Stimulated activated CD8-positive, alpha-beta memory T cell treated with anti-CD3 and anti-CD28 coated beads, Interleukin-12 subunit alpha, Interleukin-12 subunit beta, amount 100 ng/mL, for 24 hours (primary cell): Measurements from ENCODE around the gene ELOA.
"Not testable (repeated sequence)": the region's sequence is repeated elsewhere in the genome, so short reads cannot be mapped to it uniquely, and the experiment has no call there.

Source experiments
- DNase-seq: peaks from one replicate; pipeline ENCODE4 v3.0.0-alpha.2; 2020; ENCODE audit errors: extremely low read depth

Gene ELOA

DNA sequence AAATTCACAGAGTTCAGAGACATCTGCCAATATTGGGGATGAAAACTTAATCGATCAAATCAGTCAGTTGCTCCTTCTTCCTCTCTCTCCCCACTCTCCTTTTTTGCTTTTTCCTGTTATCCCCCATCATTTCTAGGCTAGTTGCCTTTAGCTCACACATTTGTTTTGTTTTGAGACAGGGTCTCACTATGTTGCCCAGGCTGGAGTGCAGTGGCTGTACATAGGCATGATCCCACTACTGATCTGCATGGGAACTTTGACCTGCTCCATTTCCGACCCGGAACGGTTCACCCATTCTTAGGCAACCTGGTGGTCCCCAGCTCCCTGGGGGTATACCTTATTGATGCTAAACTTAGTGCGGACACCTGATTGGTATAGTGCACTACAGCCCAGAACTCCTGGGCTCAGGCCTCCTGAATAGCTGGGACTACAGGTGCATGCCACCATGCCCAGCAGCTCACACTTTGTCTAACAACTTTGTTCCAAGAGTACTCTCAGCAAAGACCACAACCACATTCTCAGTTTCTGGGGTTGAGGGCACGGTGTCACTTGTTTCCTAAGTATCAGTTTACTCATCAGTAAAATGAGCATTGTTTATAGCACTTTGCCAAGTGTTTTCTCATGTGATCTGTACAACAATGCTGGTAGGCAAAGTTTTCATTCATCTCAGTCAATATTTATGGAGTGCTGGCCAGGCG lies 6.7 kb upstream of the ELOA start:
- no peak for DNase-seq

- DNase-seq: no peak
Measured at GRCh38 chr1:23741609-23742008, 1.7 kb upstream of the ELOA start.

DNA sequence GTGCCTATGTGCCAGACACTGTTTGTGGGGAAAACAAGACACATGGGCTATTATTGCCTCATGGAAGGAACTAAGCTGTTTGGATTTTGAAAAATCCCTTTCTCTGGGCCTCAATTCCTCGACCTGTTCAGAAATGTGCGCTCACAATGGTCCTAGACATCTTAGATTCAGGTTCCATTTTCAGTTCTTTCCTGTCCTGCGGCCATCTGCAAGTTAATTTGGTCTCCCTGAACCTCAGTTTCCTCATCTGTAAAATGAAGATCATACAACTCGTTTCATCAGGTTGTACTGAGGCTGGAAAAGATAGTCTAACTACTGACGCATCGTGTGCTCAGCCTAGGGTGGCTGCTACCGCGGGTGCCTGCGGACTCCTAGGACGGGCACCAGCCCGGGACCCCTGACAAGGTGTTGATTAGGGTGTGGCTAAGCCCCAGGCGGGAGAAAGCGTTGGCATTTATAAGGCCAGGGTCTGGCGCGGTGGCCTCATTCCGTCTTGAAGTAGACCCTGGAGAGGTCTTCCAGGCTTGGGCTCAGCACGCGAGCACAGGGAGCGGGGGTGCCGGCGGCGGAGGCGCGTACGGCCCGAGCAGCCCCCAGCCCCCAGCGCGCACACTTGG lies 493 bp upstream of the ELOA start:
- DNase-seq: no peak

- DNase-seq: no peak
Measured at GRCh38 chr1:23745515-23745914, 2.2 kb downstream of the ELOA start.

- no peak for DNase-seq
Measured at GRCh38 chr1:23748016-23748415, 4.7 kb downstream of the ELOA start.

- no peak for DNase-seq
Measured at GRCh38 chr1:23751050-23751814, 8.0 kb downstream of the ELOA start.

- DNase-seq: no peak
Measured at GRCh38 chr1:23751815-23752200, 8.5 kb downstream of the ELOA start.

- no peak for DNase-seq
Measured at GRCh38 chr1:23752909-23753308, 9.6 kb downstream of the ELOA start.

DNA sequence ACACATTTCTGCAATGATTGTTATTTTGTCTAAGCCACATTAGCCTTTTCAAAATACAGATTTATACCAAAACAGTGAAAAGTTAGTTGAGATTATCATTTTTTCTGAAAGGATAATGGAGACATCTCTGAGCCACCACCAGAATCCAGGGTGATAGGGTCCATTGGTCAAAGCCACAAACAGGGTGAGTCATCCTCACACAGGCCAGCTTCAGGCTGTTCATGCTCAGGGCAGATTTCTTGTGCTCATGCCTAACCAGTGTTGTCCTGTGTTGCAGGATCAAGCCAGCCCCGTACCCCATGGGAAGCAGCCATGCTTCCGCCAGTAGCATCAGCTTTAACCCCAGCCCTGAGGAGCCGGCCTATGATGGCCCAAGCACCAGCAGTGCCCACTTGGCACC lies 13.4 kb downstream of the ELOA start:
- DNase-seq: no peak

GRCh38 chr1:23757812-23758211 lies 14.5 kb downstream of the ELOA start:
- DNase-seq: no peak

DNA sequence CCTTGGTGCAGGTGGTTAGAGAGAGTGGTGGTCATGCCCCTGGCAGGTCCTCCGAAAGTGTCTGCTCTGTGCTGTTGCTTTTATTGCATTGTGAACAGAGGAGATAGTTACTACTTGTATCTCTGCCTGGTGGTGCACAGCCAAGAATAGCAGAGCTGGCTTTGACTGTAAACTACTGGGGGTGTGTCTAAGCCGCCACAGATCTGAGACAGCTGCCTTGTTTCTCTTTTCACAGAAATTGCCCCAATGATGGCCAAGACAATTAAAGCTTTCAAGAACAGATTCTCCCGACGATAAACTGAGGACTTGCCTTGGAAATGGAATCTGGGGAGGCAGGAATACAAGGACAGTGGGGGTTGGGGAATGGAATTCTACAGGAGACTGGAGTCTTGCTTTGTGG lies 16.0 kb downstream of the ELOA start:
- DNase-seq: no peak

GRCh38 chr1:23763041-23763577 lies 19.8 kb downstream of the ELOA start:
- DNase-seq: no peak

GRCh38 chr1:23768733-23769132 lies 25.5 kb downstream of the ELOA start:
- DNase-seq: no peak

- peak; percentile 70 for DNase-seq
Measured at GRCh38 chr1:23772049-23772853, 29.0 kb downstream of the ELOA start.

DNA sequence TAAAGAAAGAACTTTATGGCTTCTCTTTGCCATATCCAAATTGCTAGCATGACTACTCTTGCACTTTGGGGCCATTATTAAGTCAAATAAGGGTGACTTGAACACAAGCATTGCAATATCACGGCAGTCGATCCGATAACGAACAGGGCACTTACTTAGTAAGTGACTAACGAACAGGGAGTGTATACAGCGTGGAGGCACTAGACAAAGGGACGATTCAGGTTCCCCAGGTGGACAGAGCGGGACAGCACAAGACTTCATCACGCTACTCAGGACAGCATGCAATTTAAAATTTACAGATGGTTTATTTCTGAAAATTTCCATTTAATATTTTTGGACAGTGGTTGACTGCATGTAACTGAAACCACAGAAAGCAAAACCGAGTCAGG lies 29.6 kb downstream of the ELOA start:
- no peak for DNase-seq

DNA sequence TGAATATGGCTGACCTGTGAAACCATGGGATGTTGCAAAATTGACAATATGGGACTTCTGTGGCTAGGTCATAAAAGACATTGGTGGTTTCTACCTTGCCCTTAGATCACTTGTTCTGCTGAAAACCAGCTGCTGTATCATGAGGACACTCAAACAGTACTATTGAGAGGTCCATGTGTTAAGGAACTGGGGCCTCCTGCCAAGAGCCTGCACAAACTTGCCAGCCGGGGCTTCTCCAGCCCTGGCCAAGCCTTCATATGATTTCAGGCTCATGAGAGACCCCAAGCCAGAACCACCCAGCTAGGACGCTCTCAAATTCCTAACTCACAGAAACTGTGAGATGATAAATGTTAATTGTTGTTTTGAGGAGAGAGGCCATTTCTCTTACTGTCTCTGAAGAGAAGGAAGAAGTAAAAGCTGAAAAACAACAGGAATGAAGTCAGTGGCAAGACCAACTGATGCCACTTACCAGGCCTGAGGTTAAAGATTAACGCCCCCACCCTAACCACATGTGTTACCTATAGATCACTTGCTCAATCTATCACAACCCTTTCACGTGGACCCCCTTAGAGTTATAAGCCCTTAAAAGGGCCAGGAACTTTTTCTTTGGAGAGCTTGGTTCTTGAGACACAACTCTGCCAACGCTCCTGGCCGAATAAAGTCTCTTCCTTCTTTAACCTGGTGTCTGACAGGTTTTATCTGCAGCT lies 31.1 kb downstream of the ELOA start:
- DNase-seq: no peak

- DNase-seq: no peak
Measured at GRCh38 chr1:23776217-23776616, 32.9 kb downstream of the ELOA start.

GRCh38 chr1:23777979-23778814 lies 34.9 kb downstream of the ELOA start, which contains the start of gene PITHD1:
Gene PITHD1, plus strand, starts transcription at chr1:23778418. Its CDS starts 98 bp downstream, at chr1:23778516.
- peak; percentile 52 for DNase-seq

DNA sequence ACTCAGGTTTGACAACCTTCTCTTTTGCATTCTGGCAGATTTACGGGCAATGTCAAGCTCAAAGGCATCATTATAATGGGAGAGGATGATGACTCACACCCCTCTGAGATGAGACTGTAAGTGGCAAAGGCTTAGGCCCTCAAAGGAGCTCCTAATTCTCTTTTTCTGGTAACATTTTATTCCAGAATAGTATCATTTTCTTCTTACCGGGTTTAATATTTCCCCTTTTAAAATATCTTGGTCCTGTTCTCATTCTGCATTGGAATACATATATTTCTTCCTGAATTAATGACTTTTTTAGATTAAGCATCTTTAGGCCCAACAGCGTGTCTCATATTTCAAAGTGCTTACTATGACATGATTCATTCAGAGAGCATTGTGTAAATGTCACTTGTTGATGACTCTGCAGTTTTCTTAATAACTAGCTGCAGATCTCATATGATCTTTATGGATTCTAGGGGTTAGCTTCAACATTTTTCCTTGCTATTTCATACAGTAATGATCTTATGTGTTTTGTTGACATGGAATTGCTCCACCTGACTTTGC lies 36.6 kb downstream of the ELOA start:
- DNase-seq: no peak

- DNase-seq: not testable (repeated sequence)
Measured at GRCh38 chr1:23783141-23783540, 39.9 kb downstream of the ELOA start.
